DMS53 treated with DMSO at 0.1 percent for 48 hours (cell line): Measurements from ENCODE around the gene CATSPERE.

Experiments
- DNase-seq: peaks from one replicate; lab custom pipeline; 2025; ENCODE audit not compliant: unreplicated experiment; lab: John Stamatoyannopoulos, UW

The CATSPERE gene

DNA sequence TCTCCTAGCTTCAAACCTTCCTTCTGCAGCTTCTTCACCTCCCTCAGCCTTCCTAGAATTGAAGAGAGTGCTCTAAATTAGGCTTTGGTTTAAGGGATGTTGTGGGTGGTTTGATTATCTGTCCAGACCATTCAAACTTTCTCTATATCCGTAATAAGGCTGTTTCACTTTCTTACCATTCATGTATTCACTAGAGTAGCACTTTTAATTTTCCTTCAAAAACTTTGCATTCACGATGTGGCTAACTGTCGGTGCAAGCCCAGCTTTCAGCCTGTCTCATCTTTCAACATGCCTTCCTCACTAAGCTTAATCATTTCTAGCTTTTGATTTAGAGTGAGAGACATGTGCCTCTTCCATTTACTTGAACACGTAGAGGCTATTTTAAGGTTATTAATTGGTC lies 165.6 kb downstream of the CATSPERE start:
- DNase-seq, result no peak

DNA sequence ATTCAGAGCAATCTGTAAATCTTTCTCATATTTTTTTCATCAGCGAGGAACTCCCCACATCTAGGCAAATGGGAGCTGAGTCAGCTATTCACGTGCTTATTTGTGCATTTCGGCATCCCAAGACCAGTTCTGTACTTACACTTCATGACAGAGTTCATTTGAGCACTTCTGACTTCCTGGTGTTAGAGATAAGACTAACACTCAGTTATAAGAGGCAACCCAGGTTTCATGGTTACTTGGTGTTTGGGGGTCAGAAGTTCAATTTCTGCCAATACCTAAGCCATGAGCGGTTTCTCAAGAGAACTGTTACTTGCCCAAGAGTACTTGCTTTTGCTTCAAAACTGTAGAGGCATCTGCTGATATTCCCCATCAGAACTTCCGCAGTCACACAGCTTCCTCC lies 167.7 kb downstream of the CATSPERE start:
- DNase-seq, result no peak

DNA sequence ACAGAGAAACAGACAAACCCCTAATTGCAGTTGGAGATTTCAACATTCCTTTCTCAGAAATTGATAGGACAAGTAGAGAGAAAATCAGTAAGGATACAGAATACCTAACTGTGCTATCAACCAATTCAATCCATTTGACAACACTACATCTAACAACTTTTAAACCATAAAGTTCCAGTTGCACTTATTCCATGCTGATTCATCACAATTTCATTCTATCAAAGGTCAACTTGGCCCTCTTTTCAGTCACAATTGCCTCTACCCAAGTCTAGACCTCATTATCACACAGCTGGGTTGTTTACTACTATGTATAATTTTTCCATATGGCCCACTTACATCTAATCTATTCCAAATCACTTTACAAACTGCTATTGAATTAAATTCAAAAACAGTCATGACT lies 172.1 kb downstream of the CATSPERE start:
- DNase-seq, result no peak

DNA sequence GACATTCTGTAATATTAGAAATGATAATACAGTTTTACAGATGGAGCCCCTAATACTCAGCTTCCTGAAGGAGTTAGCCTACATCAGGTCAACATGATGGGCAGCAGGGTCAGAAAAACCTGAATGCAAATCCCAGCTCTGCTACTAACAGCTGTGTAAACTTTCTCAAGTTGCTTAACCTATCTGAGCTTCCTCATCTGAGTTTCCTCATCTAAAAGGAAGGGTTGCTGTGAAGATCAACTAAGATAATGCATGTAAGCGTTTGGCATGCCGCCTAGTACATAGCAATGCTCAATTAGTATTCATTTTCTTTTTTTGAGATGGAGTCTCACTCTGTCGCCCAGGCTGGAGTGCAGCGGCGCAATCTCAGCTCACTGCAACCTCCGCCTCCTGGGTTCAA lies 173.5 kb downstream of the CATSPERE start:
- no peak for DNase-seq

DNA sequence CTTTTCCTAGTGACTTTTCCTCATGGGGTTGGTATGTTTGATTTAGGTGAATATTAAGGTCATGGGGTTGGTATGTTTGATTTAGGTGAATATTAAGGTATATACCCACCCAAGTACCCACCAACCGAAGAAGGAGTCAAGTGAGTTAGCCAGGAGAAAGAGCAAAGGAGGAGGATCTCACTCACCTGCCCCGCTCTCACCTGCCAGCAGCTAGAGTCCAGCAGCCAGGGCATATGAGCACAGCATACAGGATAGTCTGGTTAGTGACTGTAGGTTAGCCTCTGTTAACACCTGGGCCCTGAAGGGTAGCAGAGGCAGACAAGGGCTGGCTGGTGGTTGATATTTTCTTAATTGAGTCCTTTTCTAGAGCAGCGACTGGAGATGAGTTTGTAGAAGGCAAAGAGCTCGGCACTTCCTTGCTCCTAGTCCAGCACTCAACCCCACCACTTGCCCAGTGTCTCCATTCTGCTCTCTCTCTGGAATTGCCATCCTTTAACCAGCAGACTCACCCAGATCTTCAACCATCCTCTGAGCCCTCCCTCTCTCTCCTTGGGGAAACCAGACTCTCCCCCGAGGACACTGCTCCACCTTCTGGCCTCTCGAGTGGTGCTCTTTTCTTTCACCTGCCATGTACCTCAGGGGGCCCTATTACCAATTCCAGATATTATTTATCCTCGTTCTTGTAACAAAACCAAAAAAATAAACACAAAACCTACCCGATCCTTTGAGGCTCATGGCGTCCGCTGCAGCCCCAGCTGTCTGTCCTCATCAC lies 175.6 kb downstream of the CATSPERE start:
- DNase-seq, result no peak

DNA sequence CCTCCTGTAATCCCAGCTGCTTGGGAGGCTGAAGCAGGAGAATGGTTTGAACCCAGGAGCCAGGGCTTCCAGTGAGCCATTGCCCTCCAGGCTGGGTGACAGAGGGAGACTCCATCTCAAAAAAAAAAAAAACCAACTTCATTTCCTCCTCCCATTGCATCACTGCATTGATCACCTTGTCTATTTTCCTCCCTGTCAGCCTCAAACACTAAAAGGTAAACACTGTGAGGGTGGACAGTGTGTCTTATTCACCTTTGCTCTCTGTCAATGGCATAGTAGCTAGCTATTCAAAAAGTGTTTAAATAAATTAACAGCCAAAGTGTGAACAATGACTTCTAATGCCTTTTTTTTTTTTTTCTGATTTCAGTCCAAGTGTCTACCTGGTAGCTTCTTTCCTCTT lies 178.5 kb downstream of the CATSPERE start:
- DNase-seq, result no peak

DNA sequence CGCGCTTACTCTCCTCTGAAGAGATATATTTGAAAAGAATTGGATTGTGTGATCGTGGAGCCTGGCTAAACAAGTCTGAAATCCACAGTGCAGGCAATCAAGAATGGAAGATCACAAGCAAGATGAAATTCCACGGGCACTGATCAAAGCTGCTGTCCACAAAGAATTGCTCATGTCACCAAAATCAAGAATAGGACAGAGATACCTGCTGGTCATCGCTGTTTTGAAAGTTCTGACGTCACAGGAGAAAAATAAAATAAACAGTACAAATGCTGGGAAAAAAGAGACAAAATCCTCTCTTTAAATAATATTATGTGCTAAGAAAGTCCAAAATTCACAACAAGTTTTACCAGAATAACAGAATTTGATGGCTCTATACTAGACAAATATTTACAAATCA lies 179.8 kb downstream of the CATSPERE start:
- no peak for DNase-seq

DNA sequence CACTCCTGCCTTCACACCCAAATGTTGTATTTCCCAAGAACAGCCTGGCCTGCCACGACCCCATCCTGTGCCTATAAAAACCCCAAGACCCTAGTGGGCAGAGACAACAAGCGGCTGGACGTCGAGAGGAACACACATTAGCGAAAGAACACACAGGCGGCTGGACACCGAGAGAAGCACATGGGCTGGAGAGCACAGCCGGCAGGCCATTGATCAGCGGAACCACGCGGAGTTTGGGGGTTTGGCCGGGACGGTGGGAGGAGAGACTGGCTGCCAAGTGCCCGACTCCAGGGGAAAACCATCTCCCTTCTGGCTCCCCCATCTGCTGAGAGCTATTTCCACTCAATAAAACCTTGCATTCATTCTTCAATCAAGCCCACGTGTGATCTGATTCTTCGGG lies 181.5 kb downstream of the CATSPERE start:
- DNase-seq, result no peak

DNA sequence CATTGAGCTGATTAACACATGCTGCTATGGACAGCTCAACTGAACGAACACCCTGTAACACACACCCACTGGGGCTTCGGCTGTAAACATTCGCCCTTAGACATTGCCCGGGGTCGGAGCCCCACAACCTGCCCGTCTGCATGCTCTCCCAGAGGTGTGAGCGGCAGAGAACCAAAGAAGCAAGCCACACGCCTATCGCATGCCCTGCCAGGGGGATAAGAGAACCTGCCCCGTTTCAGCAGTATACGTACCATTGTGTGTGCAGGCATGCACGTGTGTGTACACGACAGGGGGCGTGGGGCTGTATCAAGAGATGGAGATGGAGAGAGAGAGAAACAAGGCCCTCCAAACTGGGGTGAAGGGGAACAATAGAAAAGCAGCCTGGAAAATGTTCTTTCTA lies 181.9 kb downstream of the CATSPERE start:
- no peak for DNase-seq

DNA sequence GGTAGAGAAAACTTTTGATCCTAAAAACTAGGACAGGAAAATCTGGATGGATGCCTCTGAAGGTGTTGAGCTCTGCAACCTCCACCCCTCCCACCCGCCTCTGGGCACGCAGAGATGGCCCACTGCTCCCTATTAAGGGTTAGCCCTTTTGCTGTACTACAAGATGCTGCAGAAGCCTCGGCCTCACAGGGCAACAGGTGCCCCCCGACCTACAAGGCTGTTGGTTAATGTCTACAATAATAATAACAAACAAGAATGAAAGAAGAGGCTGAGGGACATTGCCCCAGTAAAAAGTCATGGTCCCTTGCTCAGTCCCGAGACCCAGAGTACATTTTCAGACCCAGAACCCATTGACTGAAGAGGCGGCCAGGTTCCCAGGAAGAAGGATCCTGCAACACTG lies 184.3 kb downstream of the CATSPERE start:
- no peak for DNase-seq

DNA sequence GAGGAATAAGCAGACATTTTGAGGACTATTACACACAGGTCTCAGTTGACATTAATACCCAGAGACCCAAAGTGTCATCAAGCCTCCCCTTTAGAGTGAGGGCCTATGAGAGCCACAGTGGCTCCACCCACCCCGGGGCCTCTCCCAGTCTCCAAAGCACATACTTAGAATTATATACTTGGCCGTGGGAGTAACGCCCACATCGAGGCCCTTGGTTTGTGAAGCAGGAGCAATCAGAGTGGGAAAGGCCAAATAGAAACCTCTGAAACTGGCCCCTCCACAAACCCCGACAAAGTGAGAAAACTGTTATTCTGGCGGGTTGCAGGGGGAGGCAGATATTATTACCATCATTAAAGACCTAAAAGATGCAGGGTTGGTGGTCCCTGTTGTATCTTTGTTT lies 184.8 kb downstream of the CATSPERE start:
- DNase-seq, result no peak

DNA sequence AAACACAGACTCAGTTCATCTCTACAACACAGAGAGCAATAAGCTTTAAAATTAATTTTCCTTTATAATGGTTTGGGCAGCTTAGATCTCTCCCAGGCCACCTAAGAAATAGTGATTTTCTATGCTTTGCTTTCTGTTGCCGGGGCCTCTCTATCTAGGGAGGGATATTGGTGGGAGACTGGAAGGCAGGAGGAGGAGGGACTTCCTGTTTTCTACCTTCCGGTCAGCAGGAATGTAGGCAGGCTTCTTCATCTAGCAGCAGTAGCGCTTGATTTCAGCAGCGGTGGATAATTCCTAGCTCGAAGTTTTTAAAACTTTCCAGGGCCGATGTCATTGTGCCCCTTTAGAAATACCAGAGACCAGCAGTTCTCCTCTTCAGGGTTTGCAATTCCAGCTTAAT lies 186.7 kb downstream of the CATSPERE start:
- DNase-seq, result no peak

DNA sequence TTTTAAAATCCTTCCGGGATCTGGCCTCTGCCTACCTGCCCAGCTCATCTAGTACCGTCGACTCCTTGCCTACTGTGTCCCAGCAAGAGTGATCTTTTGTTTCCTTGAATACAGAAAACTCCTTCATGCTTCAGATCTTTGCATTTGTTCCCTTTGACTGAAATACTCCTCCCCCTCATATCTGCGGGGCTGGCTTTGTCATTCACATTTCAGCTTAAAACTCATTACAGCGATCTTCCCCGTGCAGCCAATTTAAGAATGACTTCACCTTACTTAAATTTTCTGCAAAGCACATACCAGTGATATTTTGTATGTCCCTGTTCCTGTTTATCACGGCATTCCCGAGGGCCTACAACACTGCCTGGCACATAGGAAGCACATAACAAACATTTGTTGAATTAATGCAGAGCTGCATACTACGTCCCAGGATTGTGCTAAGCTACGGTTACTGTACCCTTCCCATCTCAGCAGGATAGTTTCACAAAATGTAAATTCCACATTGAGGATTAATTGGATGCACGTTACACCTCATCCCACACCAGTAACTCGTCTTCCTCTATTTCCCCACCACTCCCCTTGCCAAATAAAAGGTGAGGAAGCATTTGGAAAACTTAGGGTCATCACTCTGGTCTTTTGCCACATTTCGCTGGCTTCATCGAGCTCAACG lies 191.0 kb downstream of the CATSPERE start:
- DNase-seq, result no peak

DNA sequence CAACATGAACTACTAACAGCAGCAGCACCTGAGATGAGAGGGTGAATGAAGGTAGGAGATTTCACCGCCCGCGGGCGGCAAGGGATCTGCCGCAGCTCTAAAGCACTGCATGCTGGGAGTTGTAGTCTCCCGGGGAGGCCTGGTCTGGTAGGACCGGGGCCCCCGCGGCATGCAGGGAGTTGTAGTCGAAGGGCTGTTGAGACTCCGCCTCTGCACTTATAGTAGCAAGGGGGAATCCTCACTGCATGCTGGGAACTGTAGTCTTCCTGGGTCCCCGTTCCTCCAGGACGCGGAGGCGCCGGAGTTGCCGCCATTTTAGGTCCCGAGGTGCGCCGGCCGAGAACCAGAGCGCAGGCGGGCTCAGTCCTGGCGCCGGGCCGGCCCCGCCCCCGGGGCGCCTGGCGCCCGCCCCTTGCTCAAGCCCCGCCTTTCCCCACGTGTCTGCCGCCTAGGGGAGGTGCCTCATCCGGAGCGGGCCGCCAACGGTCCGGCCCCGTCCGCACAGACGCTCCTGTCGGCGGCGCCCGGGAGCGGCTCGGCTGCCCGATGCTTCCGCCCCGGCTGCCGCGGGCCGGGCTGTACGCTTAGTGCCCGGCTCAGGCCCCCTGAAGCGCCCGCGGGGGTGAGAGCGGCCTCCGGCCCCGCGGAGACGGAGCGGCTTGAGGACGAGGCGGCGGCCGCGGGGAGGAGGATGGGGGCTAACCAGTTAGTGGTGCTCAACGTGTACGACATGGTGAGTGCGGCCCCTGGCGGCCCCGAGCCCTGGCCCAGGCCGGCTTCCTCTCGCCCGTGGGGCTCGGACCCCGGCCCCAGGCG lies 191.8 kb downstream of the CATSPERE start, which contains the start of gene DESI2:
DESI2 (plus strand) TSS at position 504 of the 816 bp plus-strand sequence; CDS start at position 692, 188 bp downstream.
- peak; percentile 97 for DNase-seq

DNA sequence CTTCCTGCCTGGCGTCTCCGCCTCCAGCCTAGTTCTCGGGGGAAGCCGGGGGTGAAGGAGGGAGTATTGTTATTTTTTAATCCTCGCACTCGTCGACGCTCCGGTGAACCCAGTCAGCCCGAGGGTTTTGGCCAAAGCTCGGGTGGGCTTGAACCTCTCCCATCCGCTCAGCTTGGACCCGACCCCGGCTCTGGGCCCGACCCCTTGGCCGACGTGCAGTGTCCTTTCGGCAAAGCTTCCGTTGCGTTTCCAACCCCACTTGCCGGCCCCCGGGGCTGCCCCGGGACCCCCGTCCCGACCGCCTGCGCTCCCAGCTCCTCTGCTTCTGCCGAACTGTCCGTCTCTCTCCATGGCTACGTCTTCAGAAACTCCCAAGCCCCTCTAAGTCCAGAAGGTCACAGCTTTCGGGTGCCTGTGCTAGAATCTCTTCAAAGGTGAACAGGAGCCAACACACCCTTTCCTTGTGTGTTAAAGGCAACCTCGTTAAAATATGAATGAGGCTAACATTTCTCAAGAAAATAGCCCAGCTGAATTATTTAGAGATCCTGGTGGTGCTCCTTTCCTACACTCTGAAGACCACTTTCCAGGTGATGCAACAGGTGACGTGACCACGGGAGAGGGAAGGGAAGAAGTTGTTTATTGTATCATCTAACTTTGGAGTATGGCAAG lies 192.5 kb downstream of the CATSPERE start:
- DNase-seq, result no peak

DNA sequence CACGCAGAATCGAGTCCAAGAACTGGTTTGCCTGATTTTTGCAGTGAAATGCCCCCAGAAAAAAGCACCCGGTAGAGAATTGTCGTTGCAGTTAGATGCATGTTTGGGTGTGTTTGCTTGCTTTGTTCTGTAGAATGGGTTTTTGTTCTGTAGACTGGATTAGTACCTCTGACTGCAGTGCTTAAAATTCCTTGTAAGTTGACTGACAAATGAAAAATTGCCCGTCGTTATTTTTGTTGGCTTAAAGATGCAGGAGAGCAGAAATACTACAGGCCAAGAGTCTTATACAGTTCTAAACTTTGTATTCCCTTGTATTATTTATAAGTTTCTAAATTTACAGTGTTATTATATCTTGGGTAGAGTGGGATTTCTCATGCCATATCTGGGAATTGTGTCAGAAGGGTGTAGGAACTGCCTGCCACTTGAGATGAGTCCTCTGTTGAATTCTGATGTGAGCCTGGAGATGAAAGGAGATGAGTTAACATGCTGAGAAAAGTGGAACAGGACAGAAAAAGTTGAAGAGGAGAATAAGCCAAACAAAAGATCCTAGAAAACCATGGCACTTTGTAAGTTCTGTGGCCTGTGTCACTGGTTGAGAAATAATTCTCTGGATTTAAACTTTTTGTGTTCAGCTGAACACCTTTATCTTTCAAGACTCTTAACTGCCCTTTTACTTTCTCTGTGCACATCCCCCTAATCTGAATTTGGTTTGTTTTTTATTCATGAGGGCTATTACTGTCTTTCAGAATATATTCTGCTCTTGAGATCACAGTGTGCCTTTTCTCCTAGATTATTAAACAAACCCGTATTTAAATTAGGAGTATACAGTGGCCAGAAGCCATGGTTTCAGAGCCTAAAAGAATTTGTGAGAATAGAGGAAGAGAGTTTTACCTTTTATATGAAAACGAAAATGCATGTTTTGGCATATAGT lies 193.3 kb downstream of the CATSPERE start:
- no peak for DNase-seq

DNA sequence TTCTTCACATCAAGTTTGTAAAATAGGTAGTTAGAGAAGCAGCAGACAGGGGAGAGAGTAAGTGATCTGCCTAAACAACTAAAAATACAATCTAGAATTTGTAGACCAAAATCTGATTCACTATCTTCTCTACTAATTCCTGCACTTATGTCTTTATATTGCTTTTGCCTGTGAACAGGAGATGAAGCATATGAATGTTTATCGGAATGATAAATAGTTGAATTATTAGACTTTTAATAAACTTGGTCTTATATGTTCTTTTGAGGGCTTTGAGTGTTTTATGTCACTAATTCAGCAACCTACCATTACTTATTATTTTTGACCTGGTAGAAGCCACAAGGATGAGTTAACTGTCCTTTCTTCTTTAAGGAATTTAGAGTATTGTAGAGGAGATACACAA lies 194.1 kb downstream of the CATSPERE start:
- no peak for DNase-seq

DNA sequence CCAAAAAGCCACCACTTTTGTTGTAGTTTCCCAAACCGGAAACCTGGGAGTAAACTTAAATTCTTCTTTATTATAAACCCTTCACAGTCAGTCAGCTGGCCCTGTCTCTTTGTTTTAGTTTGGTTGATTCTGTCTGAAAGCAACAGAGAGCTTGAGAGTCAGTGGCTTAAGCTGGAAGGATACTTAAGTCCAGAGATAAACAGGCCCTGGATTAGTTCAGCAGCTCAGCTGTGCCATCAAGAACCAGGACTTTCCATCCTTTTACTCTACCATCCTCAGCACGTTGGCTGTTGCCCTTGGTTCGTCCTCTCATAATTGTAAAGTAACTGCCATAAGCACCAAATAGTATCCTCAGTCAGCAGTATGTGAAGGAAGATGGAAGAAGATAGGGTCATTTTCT lies 196.3 kb downstream of the CATSPERE start:
- DNase-seq, result no peak

DNA sequence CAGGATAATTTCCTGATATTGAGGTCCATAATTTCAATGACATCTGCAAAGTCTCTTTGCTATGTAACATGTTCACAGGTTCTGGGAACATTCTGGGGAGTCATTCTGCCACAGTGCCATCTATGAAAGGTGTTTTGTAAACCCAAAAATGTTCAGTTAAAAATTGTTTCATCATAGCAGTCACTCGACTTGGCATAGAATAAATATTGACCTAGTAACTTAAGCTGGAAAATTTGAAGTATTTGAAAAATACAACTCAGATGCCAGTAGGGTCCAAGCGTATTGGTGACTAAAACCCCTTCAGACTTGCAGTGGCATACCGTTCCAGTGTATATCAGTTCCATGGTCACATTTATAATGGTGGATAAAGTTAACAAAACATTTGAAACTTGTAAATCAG lies 198.6 kb downstream of the CATSPERE start:
- DNase-seq, result no peak

DNA sequence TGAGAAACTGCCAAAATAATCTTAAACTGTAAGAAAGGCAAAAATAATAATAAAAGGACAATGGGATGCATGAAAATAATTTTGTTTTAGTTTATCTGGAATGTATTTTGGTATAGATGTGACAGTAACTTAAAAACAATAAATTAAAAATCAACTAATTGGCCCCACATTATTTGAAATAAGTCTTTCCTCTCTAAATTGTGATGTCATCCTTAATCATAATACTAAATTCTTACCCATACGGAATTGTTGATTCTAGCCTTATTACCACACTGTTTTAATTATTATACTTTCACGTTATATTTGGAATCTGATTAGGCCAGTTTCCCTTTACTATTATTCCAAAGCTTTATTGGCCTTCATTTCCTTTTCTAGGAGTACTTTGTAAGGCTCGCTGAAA lies 199.5 kb downstream of the CATSPERE start:
- DNase-seq, result no peak
